ENCODE measurements around the gene DCC.

Gene DCC

DNA sequence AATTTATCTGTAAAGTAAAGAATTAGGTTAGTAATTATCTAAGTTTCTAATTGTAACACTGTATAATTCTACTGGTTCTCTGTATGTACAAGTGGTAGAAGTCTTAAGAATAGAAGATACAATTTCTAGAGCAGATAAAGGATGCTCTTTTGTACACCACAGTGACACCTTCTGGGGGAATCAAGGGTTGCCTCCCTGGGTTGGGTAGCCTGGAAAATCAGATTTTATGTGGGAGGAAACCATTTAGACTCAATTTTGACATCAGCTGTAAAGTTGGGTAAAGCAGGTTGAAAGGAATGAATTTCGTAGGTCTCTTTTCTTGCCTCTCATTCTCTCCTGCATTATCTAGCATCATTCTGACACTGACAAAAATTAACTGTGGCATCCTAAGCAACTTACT, 354.8 kb downstream of the DCC start:
- peak; percentile 2 for DNase-seq (ENCODE audit: low read depth)
- H3K4me3 ChIP-seq (ENCODE audit: low read depth, low read length): no peak overlapping the region
- TF ChIP-seq, protein P1, sequence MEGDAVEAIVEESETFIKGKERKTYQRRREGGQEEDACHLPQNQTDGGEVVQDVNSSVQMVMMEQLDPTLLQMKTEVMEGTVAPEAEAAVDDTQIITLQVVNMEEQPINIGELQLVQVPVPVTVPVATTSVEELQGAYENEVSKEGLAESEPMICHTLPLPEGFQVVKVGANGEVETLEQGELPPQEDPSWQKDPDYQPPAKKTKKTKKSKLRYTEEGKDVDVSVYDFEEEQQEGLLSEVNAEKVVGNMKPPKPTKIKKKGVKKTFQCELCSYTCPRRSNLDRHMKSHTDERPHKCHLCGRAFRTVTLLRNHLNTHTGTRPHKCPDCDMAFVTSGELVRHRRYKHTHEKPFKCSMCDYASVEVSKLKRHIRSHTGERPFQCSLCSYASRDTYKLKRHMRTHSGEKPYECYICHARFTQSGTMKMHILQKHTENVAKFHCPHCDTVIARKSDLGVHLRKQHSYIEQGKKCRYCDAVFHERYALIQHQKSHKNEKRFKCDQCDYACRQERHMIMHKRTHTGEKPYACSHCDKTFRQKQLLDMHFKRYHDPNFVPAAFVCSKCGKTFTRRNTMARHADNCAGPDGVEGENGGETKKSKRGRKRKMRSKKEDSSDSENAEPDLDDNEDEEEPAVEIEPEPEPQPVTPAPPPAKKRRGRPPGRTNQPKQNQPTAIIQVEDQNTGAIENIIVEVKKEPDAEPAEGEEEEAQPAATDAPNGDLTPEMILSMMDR (IDR thresholded peaks at IDR 0.05; ENCODE audit: insufficient read depth, low read depth, low read length, missing control alignments): peak; percentile 28

DNA sequence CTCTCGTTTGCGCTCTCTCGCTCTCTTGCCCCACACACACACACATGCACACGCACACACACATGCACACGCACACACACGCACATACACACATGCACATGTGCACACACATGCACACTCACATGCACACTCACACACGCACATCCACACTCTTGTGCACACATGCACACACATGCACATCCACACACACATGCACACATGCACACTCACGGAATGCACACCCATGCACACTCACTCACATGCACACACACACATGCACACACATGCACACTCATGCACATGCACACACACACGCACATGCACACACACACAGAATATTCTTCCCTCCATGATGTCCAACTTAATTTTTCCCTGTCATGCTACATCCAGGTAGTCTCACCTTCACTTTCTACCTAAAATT, 360.1 kb downstream of the DCC start:
- TF ChIP-seq, protein P1 (IDR thresholded peaks at IDR 0.05; ENCODE audit: insufficient read depth, low read depth, low read length, missing control alignments): no peak
- DNase-seq (ENCODE audit: low read depth): no peak
- no peak overlapping the region for H3K4me3 ChIP-seq (ENCODE audit: low read depth, low read length)

DNA sequence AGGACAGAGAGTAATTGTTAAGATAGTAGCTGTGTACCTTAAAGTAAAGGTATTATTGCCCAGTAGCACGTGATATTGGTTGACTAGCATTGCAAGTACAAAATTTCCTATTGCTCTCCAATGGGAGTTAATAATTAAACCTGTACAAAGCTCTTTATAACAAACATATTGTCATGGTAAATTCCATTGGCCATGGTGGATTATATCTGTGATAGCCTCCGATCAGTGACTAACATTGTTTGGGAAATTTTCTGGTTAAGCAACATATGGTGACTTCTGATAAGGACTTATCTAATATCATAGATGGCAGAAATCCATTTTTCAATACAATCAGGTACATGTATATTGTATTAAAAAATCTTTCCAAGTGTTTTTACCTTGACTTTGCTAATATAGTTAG, 360.8 kb downstream of the DCC start:
- TF ChIP-seq, protein P1 (IDR thresholded peaks at IDR 0.05; ENCODE audit: insufficient read depth, low read depth, low read length, missing control alignments): no peak
- no peak for DNase-seq (ENCODE audit: low read depth)
- H3K4me3 ChIP-seq (ENCODE audit: low read depth, low read length): no peak overlapping the region

DNA sequence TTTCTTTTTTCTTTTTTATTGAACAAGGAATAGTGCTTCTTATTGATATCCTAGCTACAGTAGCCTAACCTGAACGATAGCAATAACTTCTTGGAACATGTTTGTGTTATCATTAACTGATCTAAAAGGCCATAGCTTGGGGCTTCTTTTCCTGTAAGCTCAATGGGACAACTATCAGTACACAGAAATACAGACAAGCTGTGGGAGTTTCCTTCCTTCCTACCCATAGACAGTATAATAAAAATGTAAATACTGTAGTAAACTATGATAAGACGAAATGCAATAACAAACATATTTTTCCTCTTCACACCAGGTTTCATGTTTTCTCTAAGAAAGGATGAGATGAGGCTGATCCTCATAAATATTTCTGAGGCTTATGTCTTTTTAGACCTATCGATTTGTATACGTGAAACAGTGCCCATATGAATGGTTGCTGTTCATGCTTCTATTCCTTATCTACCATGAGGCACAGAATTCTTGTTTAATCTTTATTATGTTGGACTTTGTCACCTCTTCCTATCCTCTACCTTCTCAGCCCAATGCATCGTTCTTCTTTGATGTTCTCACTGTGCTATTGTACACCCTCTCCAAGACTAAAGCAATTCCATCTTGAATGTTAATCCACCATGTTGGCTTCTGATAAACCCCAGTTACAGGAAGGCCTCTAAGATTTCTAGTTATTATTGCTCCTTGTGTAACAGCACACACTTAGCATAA, 361.4 kb downstream of the DCC start:
- no peak for DNase-seq (ENCODE audit: low read depth)
- H3K4me3 ChIP-seq (ENCODE audit: low read depth, low read length): no peak overlapping the region
- TF ChIP-seq, protein P1 (IDR thresholded peaks at IDR 0.05; ENCODE audit: insufficient read depth, low read depth, low read length, missing control alignments): no peak

DNA sequence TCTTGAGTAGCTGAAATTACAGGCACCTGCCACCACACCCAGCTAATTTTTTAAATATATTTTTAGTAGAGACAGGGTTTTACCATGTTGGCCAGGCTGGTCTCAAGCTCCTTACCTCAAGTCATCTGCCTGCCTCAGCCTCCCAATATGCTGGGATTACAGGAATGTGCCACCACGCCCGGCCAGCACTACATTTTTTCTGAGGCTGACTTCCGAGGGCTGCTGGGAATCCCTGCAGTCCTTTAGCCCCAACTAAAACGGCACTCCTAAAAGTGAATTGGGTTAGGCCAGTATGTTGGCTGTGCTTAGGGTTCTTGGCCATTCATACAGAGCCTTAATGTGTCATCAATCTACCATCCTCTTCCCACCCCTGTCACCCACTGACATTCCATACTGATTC, 375.4 kb downstream of the DCC start:
- no peak overlapping the region for H3K4me3 ChIP-seq (ENCODE audit: low read depth, low read length)
- no peak for DNase-seq (ENCODE audit: low read depth)
- TF ChIP-seq, protein P1 (IDR thresholded peaks at IDR 0.05; ENCODE audit: insufficient read depth, low read depth, low read length, missing control alignments): no peak

DNA sequence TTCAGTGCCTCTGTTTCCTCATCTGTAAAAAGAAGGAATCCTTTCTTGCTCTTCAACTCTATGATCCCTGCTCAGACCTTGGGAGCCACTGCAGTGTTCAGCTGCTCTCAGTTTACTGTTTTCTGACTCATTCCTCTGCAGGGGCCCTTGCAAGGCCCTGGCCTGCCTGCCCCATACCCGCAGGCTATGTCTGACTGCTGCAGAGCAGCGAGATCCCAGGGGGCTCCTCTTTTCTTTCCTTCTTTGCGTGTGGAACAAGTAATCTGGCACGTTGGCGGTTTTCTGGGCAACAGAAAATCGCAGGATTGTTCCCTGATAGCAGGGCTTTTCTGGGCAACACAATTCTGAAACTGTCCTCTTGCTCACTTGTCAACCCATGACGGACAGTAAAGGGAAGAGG, 376.0 kb downstream of the DCC start:
- TF ChIP-seq, protein P1 (IDR thresholded peaks at IDR 0.05; ENCODE audit: insufficient read depth, low read depth, low read length, missing control alignments): no peak
- no peak for DNase-seq (ENCODE audit: low read depth)
- H3K4me3 ChIP-seq (ENCODE audit: low read depth, low read length): no peak overlapping the region

DNA sequence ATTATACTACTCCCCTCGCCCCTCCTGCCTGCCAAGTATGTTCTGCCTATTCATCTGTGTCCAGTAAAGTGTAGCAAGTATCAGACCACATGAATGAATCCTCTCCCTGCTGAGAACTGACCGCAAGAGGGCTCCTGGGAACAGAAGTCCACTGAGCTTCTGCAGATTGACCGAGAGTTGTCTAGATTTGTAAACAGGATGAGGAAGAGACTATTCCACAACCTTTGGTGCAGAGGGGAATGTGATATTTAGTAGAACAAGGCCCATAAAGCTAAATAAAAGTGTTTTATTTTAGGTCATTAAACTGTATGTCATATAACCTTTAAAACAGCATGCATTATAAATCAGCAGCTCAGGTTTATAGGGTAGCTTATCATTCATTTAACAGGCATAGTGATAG, 377.0 kb downstream of the DCC start:
- no peak overlapping the region for H3K4me3 ChIP-seq (ENCODE audit: low read depth, low read length)
- TF ChIP-seq, protein P1 (IDR thresholded peaks at IDR 0.05; ENCODE audit: insufficient read depth, low read depth, low read length, missing control alignments): no peak
- peak; percentile 23 for DNase-seq (ENCODE audit: low read depth)

Data from GM12865 (cell line).